ENCODE measurements around the gene PRAMEF8. TPM values are rescaled to one million over a fixed set of nuclear protein-coding genes. Genes with fewer than 3 reads are reported as not detected.

PRAMEF8 gene
- 0.07 TPM in 1 of 5 replicates, not detected in the others for total RNA-seq (2022; extraction: Qiagen RNA extraction; ENCODE audit: low read depth)

DNA sequence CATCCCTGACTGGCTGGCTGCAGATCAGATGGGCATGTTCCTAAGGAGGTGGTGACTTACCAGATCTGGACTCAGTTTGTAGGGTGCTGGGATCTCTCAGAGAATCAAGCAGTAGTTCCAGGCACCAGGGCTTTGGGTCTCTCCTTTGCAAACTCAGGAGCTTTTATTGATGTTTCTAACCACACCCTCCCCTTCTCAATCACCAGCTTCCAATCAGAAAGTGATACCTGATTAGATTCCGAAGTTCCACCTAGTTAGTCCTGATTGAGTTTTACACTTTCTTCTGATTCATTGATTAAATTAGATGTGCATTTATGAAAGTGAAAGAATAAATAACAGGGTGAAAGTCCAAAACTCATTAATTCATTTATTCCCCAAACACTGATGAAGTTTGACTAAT lies at the start of gene PRAMEF8:
Gene PRAMEF8 (minus strand): TSS at position 101 of the 400 bp plus-strand sequence. CDS start 1,046 bp downstream, outside the sequence.

DNA sequence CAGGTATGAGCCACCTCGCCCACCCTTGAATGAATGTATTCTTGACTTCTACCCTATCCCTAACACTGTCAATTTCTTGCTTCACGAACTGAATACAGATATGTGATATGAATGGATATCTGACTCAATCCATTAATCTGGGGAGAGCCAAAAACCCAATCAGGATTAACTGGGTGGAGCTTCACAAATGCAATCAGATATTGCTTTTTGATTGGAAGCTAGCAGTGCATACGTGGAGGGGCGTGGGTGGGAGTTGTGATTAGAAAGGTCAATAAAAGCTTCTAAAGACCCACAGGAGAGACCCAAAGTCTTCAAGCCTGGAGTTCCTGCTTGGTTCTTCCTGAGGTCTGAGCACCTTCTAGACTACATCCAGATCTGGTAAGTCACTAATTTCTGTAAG lies 30.3 kb upstream of the PRAMEF8 start, which contains the start of gene PRAMEF15:
Gene PRAMEF15 (plus strand): TSS at position 301 of the 400 bp plus-strand sequence. CDS start 2,827 bp downstream, outside the sequence.

DNA sequence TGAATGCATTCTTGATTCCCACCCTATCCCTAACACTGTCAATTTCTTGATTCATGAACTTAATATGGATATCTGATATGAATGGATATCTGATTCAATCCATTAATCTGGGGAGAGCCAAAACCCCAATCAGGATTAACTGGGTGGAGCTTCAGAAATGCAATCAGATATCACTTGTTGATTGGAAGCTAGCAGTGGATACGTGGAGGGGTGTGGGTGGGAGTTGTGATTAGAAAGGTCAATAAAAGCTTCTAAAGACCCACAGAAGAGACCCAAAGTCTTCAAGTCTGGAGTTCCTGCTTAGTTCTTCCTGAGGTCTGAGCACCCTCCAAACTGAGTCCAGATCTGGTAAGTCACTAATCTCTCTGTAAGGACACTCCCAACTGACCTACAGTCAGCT lies 18.3 kb upstream of the PRAMEF8 start, which contains the start of gene PRAMEF33:
Gene PRAMEF33 (plus strand): TSS at position 301 of the 400 bp plus-strand sequence. CDS start 2,416 bp downstream, outside the sequence.

DNA sequence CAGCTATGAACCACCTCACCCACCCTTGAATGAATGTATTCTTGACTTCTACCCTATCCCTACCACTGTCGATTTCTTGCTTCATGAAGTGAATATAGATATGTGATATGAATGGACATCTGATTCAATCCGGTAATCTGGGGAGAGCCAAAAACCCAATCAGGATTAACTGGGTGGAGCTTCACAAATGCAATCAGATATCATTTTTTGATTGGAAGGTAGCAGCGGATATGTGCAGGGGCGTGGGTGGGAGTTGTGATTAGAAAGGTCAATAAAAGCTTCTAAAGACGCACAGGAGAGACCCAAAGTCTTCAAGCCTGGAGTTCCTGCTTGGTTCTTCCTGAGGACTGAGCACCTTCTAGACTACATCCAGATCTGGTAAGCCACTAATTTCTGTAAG lies 31.0 kb downstream of the PRAMEF8 start, which contains the start of gene PRAMEF5:
Gene PRAMEF5 (plus strand): TSS at position 301 of the 400 bp plus-strand sequence. CDS start 5,071 bp downstream, outside the sequence.

Other genes with a start within 250 kb of the PRAMEF8 start
- not detected in 5 replicates for gene PRAMEF27, start 228.6 kb downstream of the PRAMEF8 start, total RNA-seq (2022; extraction: Qiagen RNA extraction; ENCODE audit: low read depth)
- not detected in 5 replicates for gene HNRNPCL3, start 224.4 kb downstream of the PRAMEF8 start, total RNA-seq (2022; extraction: Qiagen RNA extraction; ENCODE audit: low read depth)
- gene PRAMEF25, start 214.4 kb downstream of the PRAMEF8 start, total RNA-seq (2022; extraction: Qiagen RNA extraction; ENCODE audit: low read depth), result not detected in 5 replicates
- not detected in 5 replicates for gene HNRNPCL2, start 168.3 kb downstream of the PRAMEF8 start, total RNA-seq (2022; extraction: Qiagen RNA extraction; ENCODE audit: low read depth)
- not detected in 5 replicates for gene PRAMEF26, start 129.1 kb downstream of the PRAMEF8 start, total RNA-seq (2022; extraction: Qiagen RNA extraction; ENCODE audit: low read depth)
- not detected in 5 replicates for gene HNRNPCL4, start 119.5 kb downstream of the PRAMEF8 start, total RNA-seq (2022; extraction: Qiagen RNA extraction; ENCODE audit: low read depth)
- gene PRAMEF9, start 113.3 kb downstream of the PRAMEF8 start, total RNA-seq (2022; extraction: Qiagen RNA extraction; ENCODE audit: low read depth), result not detected in 5 replicates
- not detected in 5 replicates for gene PRAMEF13, start 83.7 kb downstream of the PRAMEF8 start, total RNA-seq (2022; extraction: Qiagen RNA extraction; ENCODE audit: low read depth)
- gene PRAMEF18, start 59.0 kb downstream of the PRAMEF8 start, total RNA-seq (2022; extraction: Qiagen RNA extraction; ENCODE audit: low read depth), result not detected in 5 replicates
- gene PRAMEF5, start 30.9 kb downstream of the PRAMEF8 start, total RNA-seq (2022; extraction: Qiagen RNA extraction; ENCODE audit: low read depth), result not detected in 5 replicates
- not detected in 5 replicates for gene PRAMEF33, start 18.4 kb upstream of the PRAMEF8 start, total RNA-seq (2022; extraction: Qiagen RNA extraction; ENCODE audit: low read depth)
- gene PRAMEF15, start 30.4 kb upstream of the PRAMEF8 start, total RNA-seq (2022; extraction: Qiagen RNA extraction; ENCODE audit: low read depth), result not detected in 5 replicates
- gene PRAMEF14, start 62.0 kb upstream of the PRAMEF8 start, total RNA-seq (2022; extraction: Qiagen RNA extraction; ENCODE audit: low read depth), result not detected in 5 replicates
- not detected in 5 replicates for gene PRAMEF19, start 86.8 kb upstream of the PRAMEF8 start, total RNA-seq (2022; extraction: Qiagen RNA extraction; ENCODE audit: low read depth)
- gene PRAMEF17, start 104.5 kb upstream of the PRAMEF8 start, total RNA-seq (2022; extraction: Qiagen RNA extraction; ENCODE audit: low read depth), result not detected in 5 replicates
- not detected in 5 replicates for gene PRAMEF20, start 125.3 kb upstream of the PRAMEF8 start, total RNA-seq (2022; extraction: Qiagen RNA extraction; ENCODE audit: low read depth)
- gene LRRC38, start 228.9 kb upstream of the PRAMEF8 start, total RNA-seq (2022; extraction: Qiagen RNA extraction; ENCODE audit: low read depth), result 0.06 TPM in 1 of 5 replicates, not detected in the others

Data from A549 treated with GW870086 at 1 μM for 4 hours (cell line).